HCT116 (cell line): ENCODE results near the gene FOXJ2. TPM values are rescaled to one million over a fixed set of nuclear protein-coding genes. Genes with fewer than 3 reads are reported as not detected.
"Not testable (repeated sequence)": the region's sequence is repeated elsewhere in the genome, so short reads cannot be mapped to it uniquely, and the experiment has no call there.

Source experiments
- ATAC-seq: fragments of 200-7000 bp; cut with Tn5 transposase; 2 replicates; pipeline ENCODE4 v1.9.1; 2020; ENCODE audit warnings: mild to moderate bottlenecking, moderate library complexity
- BruUV-seq: library from RNA; stranded (reverse); fragments of 400-500 nt; replicated peaks from 2 replicates; lab custom pipeline; 2021; lab: Mats Ljungman, UMichigan
- CTCF ChIA-PET: fragments of 300-600 bp; sonication (Branson Sonifier 250); formaldehyde crosslinking; loops from one replicate; lab custom pipeline; 2021; ENCODE audit warnings: antibody characterized with exemption; lab: Charles Lee
- POLR2A ChIA-PET: fragments of 300-600, 350-600 bp; sonication (Branson Sonifier 250); formaldehyde crosslinking; loops from one replicate; lab custom pipeline; 2021; ENCODE audit warnings: antibody characterized with exemption; lab: Charles Lee
- RAD21 ChIA-PET, 2 experiments: fragments of 300-600 bp; sonication (Branson Sonifier 250); formaldehyde crosslinking; loops; one replicate each; lab custom pipeline; 2023; ENCODE audit warnings: low total read pairs in 2 of 2; ENCODE audit not compliant: uncharacterized antibody in 2 of 2, unreplicated experiment in 2 of 2, low non-redundant PET in 1 of 2; lab: Charles Lee
- DNase-seq: peaks from one replicate; pipeline ENCODE4 v3.0.0-alpha.2; 2010; ENCODE audit warnings: low read depth, low spot score
- H2AFZ ChIP-seq: fragments of 200-600 bp; shearing (Covaris generic), sonication (generic); 2 replicates; pipeline ENCODE4 v1.6.1; 2017; ENCODE audit warnings: low read depth, mixed run types, mixed read lengths, antibody characterized with exemption, low read length; ENCODE audit not compliant: poor library complexity, severe bottlenecking
- H3K27ac ChIP-seq: 2 replicates; pipeline ENCODE4 v1.5.1; 2012; ENCODE audit warnings: low read depth, low read length
- H3K27me3 ChIP-seq: fragments of 200-600 bp; sonication (generic); 2 replicates; pipeline ENCODE4 v1.6.1; 2016; ENCODE audit warnings: mixed run types, low read length, mixed read lengths; ENCODE audit not compliant: insufficient read depth
- H3K36me3 ChIP-seq, 2 experiments: fragments of 200-500 bp in 1 of 2; fragments of 200-600 bp in 1 of 2; sonication (Bioruptor generic) in 1 of 2; sonication (generic) in 1 of 2; 2 replicates each; pipeline versions ENCODE4 v1.5.1 to v1.6.1; 2014 to 2016; ENCODE audit warnings: low read length in 2 of 2, inconsistent platforms in 1 of 2, mixed read lengths in 1 of 2, mixed run types in 1 of 2; ENCODE audit not compliant: insufficient read depth in 2 of 2, control insufficient read depth in 1 of 2
- H3K4me1 ChIP-seq, 2 experiments: fragments of 200-600 bp in 1 of 2; sonication (generic) in 1 of 2; 2 replicates each; pipeline versions ENCODE4 v1.5.1 to v1.6.1; 2012 to 2017; ENCODE audit warnings: low read length in 2 of 2, inconsistent platforms in 1 of 2, mild to moderate bottlenecking in 1 of 2, mixed read lengths in 1 of 2, mixed run types in 1 of 2, moderate library complexity in 1 of 2; ENCODE audit not compliant: insufficient read depth in 2 of 2, control insufficient read depth in 1 of 2
- H3K4me2 ChIP-seq: fragments of 200-600 bp; sonication (generic); 2 replicates; pipeline ENCODE4 v1.6.1; 2017; ENCODE audit warnings: mixed run types, low read length, mixed read lengths
- H3K4me3 ChIP-seq, 2 experiments: fragments of 200-600 bp in 1 of 2; sonication (generic) in 1 of 2; replicated peaks in 1 of 2; 2 replicates each; pipeline ENCODE4 v1.5.1; 2011 to 2016; ENCODE audit warnings: low read length in 2 of 2, control low read depth in 1 of 2, low read depth in 1 of 2, mild to moderate bottlenecking in 1 of 2, mixed read lengths in 1 of 2, mixed run types in 1 of 2
- H3K79me2 ChIP-seq: fragments of 200-600 bp; sonication (generic); 2 replicates; pipeline ENCODE4 v1.6.1; 2017; ENCODE audit warnings: mild to moderate bottlenecking, mixed run types, low read length, moderate library complexity, mixed read lengths; ENCODE audit not compliant: insufficient read depth
- H3K9ac ChIP-seq: fragments of 200-600 bp; sonication (generic); 2 replicates; pipeline ENCODE4 v1.6.1; 2016; ENCODE audit warnings: low read length, mixed read lengths
- H3K9me2 ChIP-seq: fragments of 200-600 bp; sonication (generic), shearing (Covaris generic); 2 replicates; pipeline ENCODE4 v1.6.1; 2017; ENCODE audit warnings: mixed run types, mild to moderate bottlenecking, moderate library complexity; ENCODE audit not compliant: insufficient read depth
- H3K9me3 ChIP-seq, 2 experiments: fragments of 200-500 bp in 1 of 2; fragments of 200-600 bp in 1 of 2; sonication (Bioruptor generic) in 1 of 2; sonication (generic) in 1 of 2; 2 replicates each; pipeline ENCODE4 v1.6.1; 2014 to 2017; ENCODE audit warnings: low read length in 2 of 2, mixed read lengths in 2 of 2, inconsistent platforms in 1 of 2, low read depth in 1 of 2, mild to moderate bottlenecking in 1 of 2, mixed run types in 1 of 2, moderate library complexity in 1 of 2; ENCODE audit not compliant: control insufficient read depth in 1 of 2, insufficient read depth in 1 of 2
- H4K20me1 ChIP-seq: fragments of 200-600 bp; sonication (generic), shearing (Covaris generic); 2 replicates; pipeline ENCODE4 v1.6.1; 2017; ENCODE audit warnings: mixed run types, mild to moderate bottlenecking, moderate library complexity; ENCODE audit not compliant: insufficient read depth
- CBX3 ChIP-seq: IDR thresholded peaks from 2 replicates; pipeline ENCODE4 v1.6.1; 2012; ENCODE audit warnings: low read depth
- EZH2phosphoT487 ChIP-seq: fragments of 200-600 bp; IDR thresholded peaks from 2 replicates; pipeline ENCODE4 v1.6.1; 2018; ENCODE audit warnings: antibody characterized with exemption, borderline replicate concordance
- FOSL1 ChIP-seq: IDR thresholded peaks from 2 replicates; pipeline ENCODE4 v1.6.1; 2012; ENCODE audit warnings: low read depth
- MAX ChIP-seq: IDR thresholded peaks from 2 replicates; pipeline ENCODE4 v1.6.1; 2012
- REST ChIP-seq: IDR thresholded peaks from 2 replicates; pipeline ENCODE4 v1.6.1; 2012; ENCODE audit warnings: low read depth
- SP1 ChIP-seq: IDR thresholded peaks from 2 replicates; pipeline ENCODE4 v1.6.1; 2012; ENCODE audit warnings: low read depth
- ZFX ChIP-seq: fragments of 450-650 bp; IDR thresholded peaks from 2 replicates; pipeline ENCODE4 v1.6.1; 2017
- intact Hi-C: fragments of 100-400 bp; cut with micrococcal nuclease; formaldehyde crosslinking; loops from 2 replicates; pipeline ENCODE4 v1.10.0; 2022
- total RNA-seq: library from RNA; stranded (reverse); gene quantifications from one replicate; pipeline ENCODE4 v1.2.1, GENCODE V29; 2021; ENCODE audit not compliant: unreplicated experiment

The FOXJ2 gene
- total RNA-seq, 1 experiment from 2014 or later: 20.3 TPM

GRCh38 chr12:7983019-7983418, 49.5 kb upstream of the FOXJ2 start:
- H4K20me1 ChIP-seq, H3K27me3 ChIP-seq, H3K9me2 ChIP-seq, BruUV-seq, intact Hi-C loops, H2AFZ ChIP-seq, DNase-seq, H3K27ac ChIP-seq, H3K9me3 ChIP-seq, H3K4me3 ChIP-seq, H3K36me3 ChIP-seq, ATAC-seq, H3K9ac ChIP-seq, H3K79me2 ChIP-seq: not testable (repeated sequence)
- ChIA-PET RAD21 (interaction anchor here in 1 of 2 experiments (0.7 kb wide), 1 partner anchor 39 kb away, joined by 3 read pairs; no protein-coding TSS in a partner anchor), POLR2A (interaction anchor here (0.7 kb wide), 1 partner anchor 258 kb away, joined by 4 read pairs; no protein-coding TSS in a partner anchor), CTCF (interaction anchor here (3.4 kb wide), 1 partner anchor 49 kb away, joined by 10 read pairs; no protein-coding TSS in a partner anchor)
- Histone ChIP-seq H3K4me1 (peaks cover 15 to 46% of the 10 kb centered on the region in 2 experiments), H3K4me2 (peak overlapping the region; percentile 35; the same call in 1 of the 2 replicates)

GRCh38 chr12:7983460-7983859, 49.1 kb upstream of the FOXJ2 start:
- H3K79me2 ChIP-seq, H4K20me1 ChIP-seq, ATAC-seq, intact Hi-C loops, H3K27me3 ChIP-seq, DNase-seq, H3K9me2 ChIP-seq, BruUV-seq, H3K9me3 ChIP-seq, H2AFZ ChIP-seq, H3K9ac ChIP-seq, H3K4me3 ChIP-seq, H3K27ac ChIP-seq, H3K36me3 ChIP-seq, H3K4me2 ChIP-seq: not testable (repeated sequence)
- CTCF ChIA-PET: interaction anchor here (3.4 kb wide), 1 partner anchor 50 kb away, joined by 10 read pairs; no protein-coding TSS in a partner anchor
- RAD21 ChIA-PET: interaction anchor here in 1 of 2 experiments (0.7 kb wide), 1 partner anchor 39 kb away, joined by 3 read pairs; no protein-coding TSS in a partner anchor
- POLR2A ChIA-PET: interaction anchor here (0.7 to 1.0 kb wide), 3 partner anchors 9 to 257 kb away, joined by 3 to 4 read pairs (median 3); no protein-coding TSS in a partner anchor
- peaks cover 15 to 42% of the 10 kb centered on the region in 2 experiments for H3K4me1 ChIP-seq

GRCh38 chr12:7984900-7985299, 47.6 kb upstream of the FOXJ2 start:
- H3K9me3 ChIP-seq: no peaks in the 10 kb centered on the region
- H4K20me1 ChIP-seq: no peaks in the 10 kb centered on the region
- H3K9ac ChIP-seq: no peak overlapping the region
- H3K36me3 ChIP-seq: no peaks in the 10 kb centered on the region
- H3K4me3 ChIP-seq: no peak overlapping the region
- no peak overlapping the region for H3K27ac ChIP-seq
- peaks cover 15 to 41% of the 10 kb centered on the region in 2 experiments for H3K4me1 ChIP-seq
- ATAC-seq (no peak), DNase-seq (no peak)
- no peaks in the 10 kb centered on the region for H3K79me2 ChIP-seq
- intact Hi-C loops: no loop called here
- POLR2A ChIA-PET: no interaction called here
- CTCF ChIA-PET: no interaction called here
- BruUV-seq: no TSS peak
- no peaks in the 10 kb centered on the region for H3K27me3 ChIP-seq
- H2AFZ ChIP-seq: no peak overlapping the region
- H3K9me2 ChIP-seq: no peaks in the 10 kb centered on the region
- H3K4me2 ChIP-seq: no peak overlapping the region
- RAD21 ChIA-PET: no interaction called here
- TF ChIP-seq CBX3: no peak
- TF ChIP-seq REST: no peak
- TF ChIP-seq MAX: no peak
- no peak for TF ChIP-seq FOSL1
- TF ChIP-seq EZH2phosphoT487: no peak
- TF ChIP-seq SP1: no peak
- TF ChIP-seq ZFX: no peak
